ENCODE data around the gene CARNS1. TPM values are rescaled to one million over a fixed set of nuclear protein-coding genes. Genes with fewer than 3 reads are reported as not detected.

CARNS1 gene
- total RNA-seq, 1 experiment from 2014 or later = 1.1 TPM

GRCh38 chr11:67376873-67377808 lies 38.3 kb upstream of the CARNS1 start:
- no peak overlapping the region for H2AK5ac ChIP-seq (ENCODE audit: insufficient read length, low read length)
- H4K5ac ChIP-seq (ENCODE audit: insufficient read length, low read depth, low read length) = no peak overlapping the region
- no peak overlapping the region for H2BK5ac ChIP-seq (ENCODE audit: insufficient read length, low read length)
- no peak overlapping the region for H4K8ac ChIP-seq (replicated peaks; ENCODE audit: insufficient read length, low read depth, low read length)
- Mint-ChIP-seq H3K4me1 (peaks cover 36 to 44% of the 10 kb centered on the region in 2 experiments), H3K27me3 (ENCODE audit: low read depth) (peaks cover 65% of the 10 kb centered on the region), H3K27ac (no peak overlapping the region), H3K9me3 (no peaks in the 10 kb centered on the region; a peak in 2 of 5 replicates), H3K4me3 (peak overlapping the region in 1 of 2 experiments; percentile 80; a peak in 1 of 5 replicates), H3K36me3 (ENCODE audit: insufficient read depth in 1 of 3, low read depth in 3 of 3) (no peaks in the 10 kb centered on the region)
- TF ChIP-seq, protein P1, sequence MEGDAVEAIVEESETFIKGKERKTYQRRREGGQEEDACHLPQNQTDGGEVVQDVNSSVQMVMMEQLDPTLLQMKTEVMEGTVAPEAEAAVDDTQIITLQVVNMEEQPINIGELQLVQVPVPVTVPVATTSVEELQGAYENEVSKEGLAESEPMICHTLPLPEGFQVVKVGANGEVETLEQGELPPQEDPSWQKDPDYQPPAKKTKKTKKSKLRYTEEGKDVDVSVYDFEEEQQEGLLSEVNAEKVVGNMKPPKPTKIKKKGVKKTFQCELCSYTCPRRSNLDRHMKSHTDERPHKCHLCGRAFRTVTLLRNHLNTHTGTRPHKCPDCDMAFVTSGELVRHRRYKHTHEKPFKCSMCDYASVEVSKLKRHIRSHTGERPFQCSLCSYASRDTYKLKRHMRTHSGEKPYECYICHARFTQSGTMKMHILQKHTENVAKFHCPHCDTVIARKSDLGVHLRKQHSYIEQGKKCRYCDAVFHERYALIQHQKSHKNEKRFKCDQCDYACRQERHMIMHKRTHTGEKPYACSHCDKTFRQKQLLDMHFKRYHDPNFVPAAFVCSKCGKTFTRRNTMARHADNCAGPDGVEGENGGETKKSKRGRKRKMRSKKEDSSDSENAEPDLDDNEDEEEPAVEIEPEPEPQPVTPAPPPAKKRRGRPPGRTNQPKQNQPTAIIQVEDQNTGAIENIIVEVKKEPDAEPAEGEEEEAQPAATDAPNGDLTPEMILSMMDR (conservative IDR thresholded peaks at IDR 0.05) = no peak
- H2BK120ac ChIP-seq (ENCODE audit: low read depth, low read length, poor library complexity, severe bottlenecking) = no peak overlapping the region
- H3K4ac ChIP-seq (ENCODE audit: low read depth, low read length) = no peak overlapping the region
- no peak overlapping the region for H3T11ph ChIP-seq (ENCODE audit: low read length)
- H3K9ac ChIP-seq (ENCODE audit: extremely low read depth, insufficient read length, low read length) = no peak overlapping the region
- no peak overlapping the region for H3K27ac ChIP-seq (ENCODE audit: insufficient read length, low read depth, low read length)
- no peaks in the 10 kb centered on the region for H4K20me1 ChIP-seq (ENCODE audit: control insufficient read depth, insufficient read depth, insufficient read length)
- WGBS (ENCODE audit: extremely low coverage, insufficient read length, low lambda C conversion rate) = no CpG with 5 or more reads among the region's 6 CpGs
- H2BK15ac ChIP-seq (ENCODE audit: low read depth, low read length) = no peak overlapping the region
- H3K4me2 ChIP-seq (ENCODE audit: insufficient read depth, insufficient read length, low read length) = no peak overlapping the region
- H3K14ac ChIP-seq (ENCODE audit: insufficient read depth, low read length) = no peak overlapping the region
- no peaks in the 10 kb centered on the region for H3K79me1 ChIP-seq (ENCODE audit: insufficient read depth, low read depth, low read length, poor library complexity, severe bottlenecking)
- no peaks in the 10 kb centered on the region for H3K4me1 ChIP-seq (ENCODE audit: insufficient read depth, low read length)
- H4K91ac ChIP-seq (ENCODE audit: insufficient read length, low read depth, low read length) = no peak overlapping the region
- no peak overlapping the region for H2AFZ ChIP-seq (ENCODE audit: low read length)
- H2BK20ac ChIP-seq (ENCODE audit: low read depth, low read length, poor library complexity, severe bottlenecking) = no peak overlapping the region
- H3K18ac ChIP-seq (ENCODE audit: insufficient read length, low read depth, low read length) = no peak overlapping the region
- no peak overlapping the region for H3K56ac ChIP-seq (ENCODE audit: insufficient read length, low read depth, low read length)
- H3K27me3 ChIP-seq (ENCODE audit: insufficient read depth, low read length) = peaks cover 10% of the 10 kb centered on the region; the same call in 1 of the 2 replicates
- no peak for DNase-seq
- H3K23ac ChIP-seq (ENCODE audit: insufficient read length, low read depth, low read length) = no peak overlapping the region
- H3K79me2 ChIP-seq (ENCODE audit: insufficient read depth, low read length) = no peaks in the 10 kb centered on the region
- no peak overlapping the region for H2BK12ac ChIP-seq (ENCODE audit: insufficient read length, low read depth, low read length)
- H3K9me3 ChIP-seq (ENCODE audit: control insufficient read depth, low read depth, low read length) = no peaks in the 10 kb centered on the region
- H3K23me2 ChIP-seq (ENCODE audit: insufficient read length, low read depth, low read length, poor library complexity, severe bottlenecking) = peaks cover 23% of the 10 kb centered on the region
